CD4-positive, alpha-beta memory T cell (primary cell): Measurements from ENCODE around the gene MAPK1IP1L. TPM values are rescaled to one million over a fixed set of nuclear protein-coding genes. Genes with fewer than 3 reads are reported as not detected.
A peak's percentile ranks its signal among the peaks of the same experiment; 100 is the strongest.

Experiments used
- CTCF ChIA-PET: fragments of 350-600 bp; sonication (Branson Sonifier 250); formaldehyde crosslinking; loops from one replicate; lab custom pipeline; 2021; ENCODE audit warnings: inconsistent platforms; ENCODE audit not compliant: partially characterized antibody; lab: Charles Lee
- POLR2A ChIA-PET: fragments of 350-600 bp; sonication (Branson Sonifier 250); formaldehyde crosslinking; loops from one replicate; lab custom pipeline; 2021; ENCODE audit not compliant: partially characterized antibody; lab: Charles Lee
- DNase-seq, 5 donors: peaks; one replicate each; pipeline versions ENCODE4 v3.0.0 to v3.0.0-alpha.2; 2020 to 2022; ENCODE audit warnings: mixed read lengths in 1 of 5
- H3K27ac ChIP-seq: one replicate; pipeline ENCODE4 v1.7.0; 2013; ENCODE audit warnings: low read depth, low read length
- H3K27me3 ChIP-seq: 2 replicates; pipeline ENCODE4 v1.7.0; 2013; ENCODE audit warnings: mild to moderate bottlenecking, low read length, moderate library complexity; ENCODE audit not compliant: insufficient read depth
- H3K36me3 ChIP-seq: 2 replicates; pipeline ENCODE4 v1.7.0; 2013; ENCODE audit warnings: mild to moderate bottlenecking, low read length, moderate library complexity; ENCODE audit not compliant: insufficient read depth
- H3K4me1 ChIP-seq: 2 replicates; pipeline ENCODE4 v1.7.0; 2013; ENCODE audit warnings: mild to moderate bottlenecking, low read length, moderate library complexity; ENCODE audit not compliant: insufficient read depth
- H3K4me3 ChIP-seq, 2 donors: one replicate each; pipeline ENCODE4 v1.7.0; 2013; ENCODE audit warnings: low read length in 2 of 2, mild to moderate bottlenecking in 1 of 2
- H3K9me3 ChIP-seq, 2 donors: one replicate each; pipeline ENCODE4 v1.7.0; 2013; ENCODE audit warnings: low read length in 2 of 2, control low read depth in 1 of 2; ENCODE audit not compliant: control insufficient read depth in 1 of 2
- H3K27ac Mint-ChIP-seq, 7 donors: one replicate each; pipeline ENCODE4 v1.8.0; 2020 to 2021; ENCODE audit warnings: mixed read lengths in 7 of 7, mild to moderate bottlenecking in 6 of 7, inconsistent platforms in 3 of 7, moderate library complexity in 3 of 7
- H3K27me3 Mint-ChIP-seq, 2 donors: one replicate each; pipeline ENCODE4 v1.8.0; 2020 to 2021; ENCODE audit warnings: mixed read lengths in 2 of 2
- H3K36me3 Mint-ChIP-seq, 2 donors: one replicate each; pipeline ENCODE4 v1.8.0; 2020 to 2021; ENCODE audit warnings: mixed read lengths in 2 of 2, inconsistent platforms in 1 of 2, mild to moderate bottlenecking in 1 of 2
- H3K4me1 Mint-ChIP-seq, 4 donors: one replicate each; pipeline ENCODE4 v1.8.0; 2020 to 2021; ENCODE audit warnings: mixed read lengths in 4 of 4, mild to moderate bottlenecking in 1 of 4
- H3K4me3 Mint-ChIP-seq, 8 donors: one replicate each; pipeline ENCODE4 v1.8.0; 2020 to 2021; ENCODE audit warnings: mixed read lengths in 8 of 8, mild to moderate bottlenecking in 7 of 8, moderate library complexity in 6 of 8, inconsistent platforms in 3 of 8
- H3K9me3 Mint-ChIP-seq, 8 donors: one replicate each; pipeline ENCODE4 v1.8.0; 2020 to 2021; ENCODE audit warnings: mixed read lengths in 8 of 8, mild to moderate bottlenecking in 5 of 8, inconsistent platforms in 3 of 8, moderate library complexity in 1 of 8
- intact Hi-C: fragments of 100-400 bp; cut with micrococcal nuclease; formaldehyde crosslinking; loops from one replicate; pipeline ENCODE4 v1.15.1; 2023
- polyA plus RNA-seq, 2 donors: library from polyadenylated mRNA; unstranded; fragments of 300-500 nt; fragmentation: Illumina TruSeq; gene quantifications; one replicate each; pipeline ENCODE4 v1.2.3, GENCODE V29; 2021
- total RNA-seq, 2 experiments: library from RNA; stranded (reverse); gene quantifications; one replicate each; pipeline ENCODE4 v1.2.3, GENCODE V29; 2021

The MAPK1IP1L gene
- total and polyA plus RNA-seq, 4 experiments from 2014 or later, result 67.2 to 89.3 (median 77.8) TPM

GRCh38 chr14:55105991-55106390 is 54.5 kb downstream of the MAPK1IP1L start:
- H3K9me3 ChIP-seq, result no peaks in the 10 kb centered on the region
- no peaks in the 10 kb centered on the region for H3K27me3 ChIP-seq
- CTCF ChIA-PET, result interaction anchor here (4.3 kb wide), 1 partner anchor 17 kb away, joined by 13 read pairs; no protein-coding TSS in a partner anchor
- H3K9me3 Mint-ChIP-seq, result peaks cover 0 to 6% (median 3%) of the 10 kb centered on the region in 8 donors
- no peaks in the 10 kb centered on the region for H3K27me3 Mint-ChIP-seq
- peaks cover 56% of the 10 kb centered on the region for H3K4me1 ChIP-seq
- peaks cover 0 to 8% of the 10 kb centered on the region in 2 donors for H3K36me3 Mint-ChIP-seq
- no peak for DNase-seq
- peak overlapping the region in 5 of 7 donors; percentile 19 to 70 (median 49) for H3K27ac Mint-ChIP-seq
- H3K36me3 ChIP-seq, result no peaks in the 10 kb centered on the region
- H3K4me3 ChIP-seq, result no peak overlapping the region
- H3K4me3 Mint-ChIP-seq, result peak overlapping the region in 1 of 8 donors; percentile 4
- H3K27ac ChIP-seq, result no peak overlapping the region
- intact Hi-C loops, result no loop called here
- H3K4me1 Mint-ChIP-seq, result peaks cover 34 to 66% (median 45%) of the 10 kb centered on the region in 4 donors
- POLR2A ChIA-PET, result no interaction called here

DNA sequence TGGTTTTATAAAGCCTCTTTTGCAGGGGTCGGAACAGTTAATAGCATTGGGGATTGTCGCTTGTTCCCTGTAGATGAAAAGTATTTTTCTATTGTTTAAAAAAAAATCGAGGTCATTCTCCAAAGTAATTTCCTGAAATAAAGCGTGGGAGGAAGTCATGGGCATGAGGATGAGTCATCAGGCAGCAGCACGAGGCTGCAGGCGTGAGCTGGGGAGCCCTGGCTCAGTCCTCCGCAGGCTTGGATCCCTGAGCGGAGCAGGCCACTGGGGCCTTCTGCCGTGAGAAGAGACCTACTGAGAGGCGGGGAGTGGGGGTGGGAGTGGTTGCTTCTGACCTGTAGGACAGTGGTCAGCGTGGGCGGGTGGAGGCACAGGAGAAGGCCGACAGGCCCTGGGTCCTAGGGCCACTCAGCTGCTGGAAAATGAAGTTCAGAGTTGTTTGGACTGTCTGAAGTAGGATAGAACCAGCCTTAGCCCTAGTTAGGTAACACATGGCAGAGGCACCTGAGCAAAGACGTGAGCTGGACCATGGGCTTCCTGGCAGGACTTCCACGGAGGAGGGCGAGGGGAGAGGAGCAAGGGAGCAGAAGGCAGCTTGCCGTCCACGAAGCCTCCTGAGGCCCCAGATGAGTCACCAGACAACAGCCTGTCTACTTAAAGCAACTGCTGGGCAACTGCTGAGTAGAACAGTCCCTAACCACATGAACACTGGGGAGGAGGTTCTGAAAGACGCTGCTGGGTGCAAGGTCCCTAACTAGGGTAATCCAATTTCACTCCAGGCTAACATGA is 56.5 kb downstream of the MAPK1IP1L start:
- no peaks in the 10 kb centered on the region for H3K27me3 Mint-ChIP-seq
- ChIA-PET CTCF (interaction anchor here (0.7 to 4.3 kb wide), 8 partner anchors 9 to 163 kb away, joined by 3 to 13 read pairs (median 4); partner anchors contain the start of gene FBXO34), POLR2A (interaction anchor here (0.6 to 3.6 kb wide), 6 partner anchors 10 to 56 kb away, joined by 3 to 17 read pairs (median 6); partner anchors contain the start of genes LGALS3 and MAPK1IP1L)
- peaks cover 0 to 6% (median 3%) of the 10 kb centered on the region in 8 donors for H3K9me3 Mint-ChIP-seq
- H3K36me3 ChIP-seq, result no peaks in the 10 kb centered on the region
- H3K4me3 ChIP-seq, result no peak overlapping the region
- H3K27ac ChIP-seq, result peak overlapping the region; percentile 33
- peak overlapping the region; percentile 86 to 95 (median 92) for H3K27ac Mint-ChIP-seq
- peaks cover 0 to 8% of the 10 kb centered on the region in 2 donors for H3K36me3 Mint-ChIP-seq
- no peaks in the 10 kb centered on the region for H3K27me3 ChIP-seq
- H3K9me3 ChIP-seq, result no peaks in the 10 kb centered on the region
- peak; percentile 19 to 68 (median 27) for DNase-seq
- peaks cover 23 to 50% (median 32%) of the 10 kb centered on the region in 4 donors for H3K4me1 Mint-ChIP-seq
- intact Hi-C loops, result no loop called here
- H3K4me1 ChIP-seq, result peaks cover 38% of the 10 kb centered on the region
- H3K4me3 Mint-ChIP-seq, result peak overlapping the region; percentile 1 to 71 (median 34)

- Histone ChIP-seq H3K4me1 (peaks cover 19% of the 10 kb centered on the region), H3K27ac (no peak overlapping the region), H3K9me3 (no peaks in the 10 kb centered on the region), H3K36me3 (no peaks in the 10 kb centered on the region), H3K4me3 (no peak overlapping the region), H3K27me3 (no peaks in the 10 kb centered on the region)
- Mint-ChIP-seq H3K36me3 (no peaks in the 10 kb centered on the region), H3K9me3 (peaks cover 0 to 3% (median 0%) of the 10 kb centered on the region in 8 donors), H3K4me3 (no peak overlapping the region), H3K27ac (peak overlapping the region in 1 of 7 donors; percentile 57), H3K4me1 (peaks cover 10 to 32% (median 17%) of the 10 kb centered on the region in 4 donors), H3K27me3 (no peaks in the 10 kb centered on the region)
- ChIA-PET CTCF (interaction anchor here (0.6 to 1.2 kb wide), 3 partner anchors 12 to 59 kb away, joined by 3 to 4 read pairs (median 3); no protein-coding TSS in a partner anchor), POLR2A (interaction anchor here (0.6 to 3.6 kb wide), 2 partner anchors 12 to 18 kb away, joined by 3 to 17 read pairs; no protein-coding TSS in a partner anchor)
- intact Hi-C loops, result no loop called here
- DNase-seq, result no peak
These were observed 58.4 kb downstream of the MAPK1IP1L start for GRCh38 chr14:55109836-55110235.

- intact Hi-C loops, result no loop called here
- CTCF ChIA-PET, result interaction anchor here (1.0 to 1.2 kb wide), 2 partner anchors 21 to 50 kb away, joined by 3 to 5 read pairs; no protein-coding TSS in a partner anchor
- Histone ChIP-seq H3K36me3 (no peaks in the 10 kb centered on the region), H3K27me3 (no peaks in the 10 kb centered on the region), H3K9me3 (no peaks in the 10 kb centered on the region), H3K4me3 (no peak overlapping the region), H3K4me1 (peaks cover 19% of the 10 kb centered on the region), H3K27ac (no peak overlapping the region)
- Mint-ChIP-seq H3K4me3 (no peak overlapping the region), H3K27ac (peak overlapping the region in 1 of 7 donors; percentile 16), H3K9me3 (peaks cover 0 to 3% (median 0%) of the 10 kb centered on the region in 8 donors), H3K4me1 (peaks cover 10 to 25% (median 14%) of the 10 kb centered on the region in 4 donors), H3K27me3 (no peaks in the 10 kb centered on the region), H3K36me3 (no peaks in the 10 kb centered on the region)
- POLR2A ChIA-PET, result interaction anchor here (0.9 to 1.0 kb wide), 2 partner anchors 10 to 19 kb away, joined by 3 read pairs; no protein-coding TSS in a partner anchor
- no peak for DNase-seq
These were observed 59.8 kb downstream of the MAPK1IP1L start for GRCh38 chr14:55111122-55111708.

- no peak overlapping the region for H3K27ac ChIP-seq
- H3K4me3 ChIP-seq, result no peak overlapping the region
- no peaks in the 10 kb centered on the region for H3K4me1 ChIP-seq
- Mint-ChIP-seq H3K4me1 (no peaks in the 10 kb centered on the region), H3K27ac (no peak overlapping the region), H3K4me3 (no peak overlapping the region), H3K27me3 (no peaks in the 10 kb centered on the region), H3K9me3 (no peaks in the 10 kb centered on the region), H3K36me3 (no peaks in the 10 kb centered on the region)
- no peaks in the 10 kb centered on the region for H3K27me3 ChIP-seq
- ChIA-PET POLR2A (interaction anchor here (1.0 kb wide), 1 partner anchor 12 kb away, joined by 3 read pairs; no protein-coding TSS in a partner anchor), CTCF (interaction anchor here (1.8 kb wide), 1 partner anchor 22 kb away, joined by 6 read pairs; no protein-coding TSS in a partner anchor)
- no peaks in the 10 kb centered on the region for H3K9me3 ChIP-seq
- intact Hi-C loops, result no loop called here
- no peak for DNase-seq
- no peaks in the 10 kb centered on the region for H3K36me3 ChIP-seq
These were observed 63.3 kb downstream of the MAPK1IP1L start for GRCh38 chr14:55114720-55115119.

DNA sequence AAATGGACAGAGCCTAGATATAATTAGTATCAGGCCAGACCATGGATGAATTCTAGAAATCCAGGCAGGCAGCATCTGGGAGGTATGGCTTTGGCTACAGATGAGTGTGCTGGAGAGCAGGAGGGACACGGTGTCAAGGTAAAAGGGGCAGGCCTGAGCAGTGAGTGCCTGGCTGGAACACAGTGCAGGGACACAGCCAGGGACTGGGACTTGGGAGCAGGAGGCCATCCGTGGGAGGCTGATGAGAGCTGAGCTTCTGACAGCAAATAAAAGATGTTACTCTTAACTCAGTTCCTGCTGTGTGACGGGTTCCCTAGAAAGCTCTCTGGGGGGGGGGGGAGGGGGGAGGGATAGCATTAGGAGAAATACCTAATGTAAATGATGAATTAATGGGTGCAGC is 64.0 kb downstream of the MAPK1IP1L start:
- POLR2A ChIA-PET, result interaction anchor here (1.2 kb wide), 1 partner anchor 12 kb away, joined by 3 read pairs; no protein-coding TSS in a partner anchor

More for the DNA sequence above, 64.0 kb downstream of the MAPK1IP1L start:
- Mint-ChIP-seq H3K36me3 (no peaks in the 10 kb centered on the region), H3K9me3 (no peaks in the 10 kb centered on the region), H3K27me3 (no peaks in the 10 kb centered on the region), H3K4me1 (no peaks in the 10 kb centered on the region), H3K27ac (no peak overlapping the region), H3K4me3 (no peak overlapping the region)
- CTCF ChIA-PET, result no interaction called here
- no peaks in the 10 kb centered on the region for H3K36me3 ChIP-seq
- no peaks in the 10 kb centered on the region for H3K4me1 ChIP-seq
- no peak overlapping the region for H3K4me3 ChIP-seq
- intact Hi-C loops, result no loop called here
- H3K27ac ChIP-seq, result no peak overlapping the region
- DNase-seq, result no peak
- no peaks in the 10 kb centered on the region for H3K27me3 ChIP-seq
- no peaks in the 10 kb centered on the region for H3K9me3 ChIP-seq
